T-helper 1 cell treated with Interleukin-12 subunit alpha and Interleukin-12 subunit beta and Interleukin-4 antibody, amounts not matched to agents 30 μg/mL and 1 μg/mL, for 36 hours (primary cell): Measurements from ENCODE around the gene OMP.

Source experiments
- H3K27ac Mint-ChIP-seq: one replicate; pipeline ENCODE4 v1.8.0; 2021; ENCODE audit warnings: mild to moderate bottlenecking, mixed read lengths
- H3K27me3 Mint-ChIP-seq: one replicate; pipeline ENCODE4 v1.8.0; 2021; ENCODE audit warnings: low read depth, mixed read lengths
- H3K36me3 Mint-ChIP-seq: one replicate; pipeline ENCODE4 v1.8.0; 2021; ENCODE audit warnings: low read depth, mixed read lengths
- H3K4me1 Mint-ChIP-seq: one replicate; pipeline ENCODE4 v1.8.0; 2021; ENCODE audit warnings: low read depth, mixed read lengths
- H3K4me3 Mint-ChIP-seq: one replicate; pipeline ENCODE4 v1.8.0; 2021; ENCODE audit warnings: mild to moderate bottlenecking, moderate library complexity, mixed read lengths
- H3K9me3 Mint-ChIP-seq: one replicate; pipeline ENCODE4 v1.8.0; 2021; ENCODE audit warnings: mixed read lengths

Gene OMP

DNA sequence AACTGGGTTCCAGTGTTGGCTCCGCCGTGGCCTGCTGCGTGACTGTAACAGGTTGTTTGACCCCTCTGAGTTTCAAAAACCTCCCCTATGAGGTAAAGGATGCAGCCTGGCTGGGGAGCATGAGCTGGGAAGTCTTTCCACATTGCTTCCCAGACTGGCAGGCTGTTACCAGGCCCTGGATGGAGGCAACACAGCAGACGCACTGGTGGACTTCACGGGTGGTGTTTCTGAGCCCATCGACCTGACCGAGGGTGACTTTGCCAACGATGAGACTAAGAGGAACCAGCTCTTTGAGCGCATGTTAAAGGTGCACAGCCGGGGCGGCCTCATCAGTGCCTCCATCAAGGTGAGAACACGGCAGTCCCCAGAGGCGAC lies 11.4 kb downstream of the OMP start:
- Mint-ChIP-seq H3K36me3 (no peaks in the 10 kb centered on the region), H3K27me3 (no peaks in the 10 kb centered on the region), H3K4me1 (peaks cover 3% of the 10 kb centered on the region), H3K4me3 (no peak overlapping the region), H3K27ac (no peak overlapping the region), H3K9me3 (no peaks in the 10 kb centered on the region)

GRCh38 chr11:77115181-77115611 lies 12.6 kb downstream of the OMP start:
- Mint-ChIP-seq H3K27ac (no peak overlapping the region), H3K9me3 (no peaks in the 10 kb centered on the region), H3K27me3 (no peaks in the 10 kb centered on the region), H3K4me3 (no peak overlapping the region), H3K4me1 (peaks cover 3% of the 10 kb centered on the region), H3K36me3 (no peaks in the 10 kb centered on the region)

DNA sequence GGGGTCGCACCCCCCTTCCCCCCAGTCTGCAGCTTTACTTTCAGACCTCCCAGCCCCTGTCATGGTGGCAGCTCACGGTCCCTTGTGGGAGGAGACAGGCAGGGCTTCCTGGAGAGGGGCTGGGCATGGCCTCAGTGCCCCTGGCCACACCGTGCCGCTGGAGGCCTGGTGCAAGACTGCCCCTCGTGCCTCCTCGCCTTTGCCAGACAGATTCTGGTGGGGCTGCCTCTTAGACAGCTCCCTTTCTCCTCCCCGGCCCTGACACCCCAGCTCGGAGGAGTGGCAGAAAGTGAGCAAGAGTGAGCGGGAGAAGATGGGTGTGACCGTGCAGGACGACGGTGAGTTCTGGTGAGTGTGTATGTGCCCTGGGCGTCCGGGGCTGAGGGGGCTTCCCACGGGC lies 13.3 kb downstream of the OMP start:
- Mint-ChIP-seq H3K4me1 (peaks cover 3% of the 10 kb centered on the region), H3K36me3 (no peaks in the 10 kb centered on the region), H3K27me3 (no peaks in the 10 kb centered on the region), H3K9me3 (no peaks in the 10 kb centered on the region), H3K27ac (no peak overlapping the region), H3K4me3 (no peak overlapping the region)

- Mint-ChIP-seq H3K4me3 (no peak overlapping the region), H3K27me3 (no peaks in the 10 kb centered on the region), H3K27ac (no peak overlapping the region), H3K4me1 (peaks cover 3% of the 10 kb centered on the region), H3K9me3 (no peaks in the 10 kb centered on the region), H3K36me3 (no peaks in the 10 kb centered on the region)
Measured at GRCh38 chr11:77117492-77117891, 14.9 kb downstream of the OMP start.

GRCh38 chr11:77118086-77118485 lies 15.4 kb downstream of the OMP start:
- H3K27ac Mint-ChIP-seq, result no peak overlapping the region
- peaks cover 3% of the 10 kb centered on the region for H3K4me1 Mint-ChIP-seq
- H3K36me3 Mint-ChIP-seq, result no peaks in the 10 kb centered on the region
- H3K9me3 Mint-ChIP-seq, result no peaks in the 10 kb centered on the region
- H3K27me3 Mint-ChIP-seq, result no peaks in the 10 kb centered on the region
- H3K4me3 Mint-ChIP-seq, result no peak overlapping the region

GRCh38 chr11:77118971-77119370 lies 16.3 kb downstream of the OMP start:
- no peak overlapping the region for H3K4me3 Mint-ChIP-seq
- H3K4me1 Mint-ChIP-seq, result no peaks in the 10 kb centered on the region
- H3K27me3 Mint-ChIP-seq, result no peaks in the 10 kb centered on the region
- no peaks in the 10 kb centered on the region for H3K9me3 Mint-ChIP-seq
- no peak overlapping the region for H3K27ac Mint-ChIP-seq
- no peaks in the 10 kb centered on the region for H3K36me3 Mint-ChIP-seq

- Mint-ChIP-seq H3K36me3 (no peaks in the 10 kb centered on the region), H3K9me3 (no peaks in the 10 kb centered on the region), H3K4me3 (no peak overlapping the region), H3K27ac (no peak overlapping the region), H3K27me3 (no peaks in the 10 kb centered on the region), H3K4me1 (no peaks in the 10 kb centered on the region)
Measured at GRCh38 chr11:77119531-77119936, 16.9 kb downstream of the OMP start.

DNA sequence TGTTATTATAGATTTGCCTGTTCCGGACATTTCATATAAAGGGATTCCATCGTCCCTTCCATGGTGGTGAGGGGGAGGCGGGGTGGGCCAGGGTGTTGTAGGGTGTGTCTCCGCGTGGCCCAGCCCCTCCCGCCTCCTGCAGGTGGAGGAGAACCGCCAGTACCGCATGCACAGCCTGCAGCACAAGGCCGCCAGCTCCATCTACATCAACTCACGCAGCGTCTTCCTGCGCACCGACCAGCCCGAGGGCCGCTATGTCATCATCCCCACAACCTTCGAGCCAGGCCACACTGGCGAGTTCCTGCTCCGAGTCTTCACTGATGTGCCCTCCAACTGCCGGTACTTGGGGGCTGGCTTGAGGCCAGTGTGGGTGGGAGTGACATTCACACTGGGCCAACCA lies 17.9 kb downstream of the OMP start:
- no peaks in the 10 kb centered on the region for H3K36me3 Mint-ChIP-seq

DNA sequence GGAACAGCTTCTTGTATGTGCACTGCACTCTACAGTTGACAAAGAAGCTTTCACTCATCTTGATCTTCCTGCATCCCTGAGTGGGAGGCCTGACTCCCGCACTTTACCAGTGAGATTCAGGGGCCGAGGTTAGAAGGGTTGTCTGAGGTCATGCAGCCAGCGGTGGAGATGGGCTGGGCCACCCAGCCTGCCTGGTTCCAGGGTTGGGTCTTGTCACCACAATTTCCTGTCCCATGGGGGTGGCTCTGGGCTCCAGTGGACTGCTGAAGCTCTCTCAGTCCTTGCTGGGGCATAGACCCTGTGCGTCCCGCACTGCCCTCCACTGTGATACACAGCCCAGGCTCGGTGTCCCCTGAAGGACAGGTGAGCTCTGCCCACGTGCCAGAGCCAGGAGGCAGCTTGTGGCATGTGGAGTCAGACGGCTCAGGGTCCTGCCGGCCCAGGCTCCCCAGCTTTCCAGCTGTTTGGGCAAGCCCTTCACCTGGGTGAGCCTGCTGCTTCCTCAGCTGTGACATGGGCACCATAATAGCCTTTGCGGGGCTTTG lies 18.5 kb downstream of the OMP start:
- Mint-ChIP-seq H3K4me1 (no peaks in the 10 kb centered on the region), H3K9me3 (no peaks in the 10 kb centered on the region), H3K27me3 (no peaks in the 10 kb centered on the region), H3K36me3 (no peaks in the 10 kb centered on the region), H3K27ac (no peak overlapping the region), H3K4me3 (no peak overlapping the region)

More for the DNA sequence above, 17.9 kb downstream of the OMP start:
- no peaks in the 10 kb centered on the region for H3K4me1 Mint-ChIP-seq
- no peaks in the 10 kb centered on the region for H3K9me3 Mint-ChIP-seq
- H3K27ac Mint-ChIP-seq, result no peak overlapping the region
- no peaks in the 10 kb centered on the region for H3K27me3 Mint-ChIP-seq
- no peak overlapping the region for H3K4me3 Mint-ChIP-seq

DNA sequence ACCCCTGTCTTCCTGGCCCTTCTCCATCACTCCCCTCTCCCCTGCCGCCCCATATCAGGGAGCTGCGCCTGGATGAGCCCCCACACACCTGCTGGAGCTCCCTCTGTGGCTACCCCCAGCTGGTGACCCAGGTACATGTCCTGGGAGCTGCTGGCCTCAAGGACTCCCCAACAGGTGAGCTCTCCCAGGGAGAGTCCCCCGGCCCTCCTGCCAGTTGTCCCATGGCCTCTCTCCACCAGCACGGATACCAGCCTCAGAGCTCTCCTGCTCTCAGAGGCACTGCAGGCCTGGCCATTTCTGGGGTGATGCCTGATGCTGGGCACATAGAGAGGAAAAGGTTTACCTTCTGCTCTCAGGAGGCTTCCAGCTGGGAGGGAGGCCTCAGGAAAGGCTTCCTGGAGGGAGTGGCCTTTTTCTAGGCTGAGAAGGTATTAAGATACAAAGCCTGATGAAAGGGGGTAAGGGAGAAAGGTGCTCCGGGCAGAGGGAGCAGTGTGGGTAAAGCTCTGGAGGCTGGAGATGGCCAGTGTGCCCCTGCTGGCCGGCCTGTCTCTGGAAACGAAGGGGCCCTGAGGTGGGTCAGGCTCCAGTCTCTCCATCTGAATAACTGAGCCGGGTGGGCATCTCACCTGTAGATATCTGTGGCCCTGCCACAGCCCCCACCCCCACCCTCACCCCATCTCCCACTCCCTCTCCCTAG lies 19.4 kb downstream of the OMP start:
- Mint-ChIP-seq H3K27ac (no peak overlapping the region), H3K9me3 (no peaks in the 10 kb centered on the region), H3K27me3 (no peaks in the 10 kb centered on the region), H3K36me3 (no peaks in the 10 kb centered on the region), H3K4me3 (no peak overlapping the region), H3K4me1 (no peaks in the 10 kb centered on the region)

DNA sequence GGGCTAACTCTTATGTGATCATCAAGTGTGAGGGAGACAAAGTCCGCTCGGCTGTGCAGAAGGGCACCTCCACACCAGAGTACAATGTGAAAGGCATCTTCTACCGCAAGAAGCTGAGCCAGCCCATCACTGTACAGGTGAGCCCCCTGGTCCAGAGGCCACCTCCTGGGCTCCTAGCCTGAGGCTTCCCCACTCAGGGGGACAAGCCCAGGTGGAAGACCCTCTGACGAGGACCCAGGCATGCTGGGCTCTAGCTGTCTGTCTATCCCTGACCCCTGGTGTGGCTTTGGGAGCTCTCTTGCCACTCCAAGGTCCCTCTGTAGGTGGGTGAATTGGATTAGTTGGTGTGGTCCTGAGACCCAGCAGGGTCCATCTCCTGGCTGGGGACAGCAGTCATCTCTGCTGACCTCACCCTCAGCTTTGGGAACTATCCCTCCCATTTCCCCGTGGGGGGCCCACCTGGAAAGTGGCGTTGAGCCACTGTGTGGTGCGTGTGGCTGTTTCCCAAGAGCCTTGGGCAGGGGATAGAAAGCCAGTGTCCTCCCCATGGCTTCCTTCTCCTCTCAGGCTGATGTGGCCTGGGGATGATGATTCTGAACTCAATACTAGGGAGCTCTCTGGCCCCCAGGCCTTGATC lies 20.1 kb downstream of the OMP start:
- Mint-ChIP-seq H3K36me3 (no peaks in the 10 kb centered on the region), H3K4me3 (no peak overlapping the region), H3K27ac (no peak overlapping the region), H3K27me3 (peaks cover 5% of the 10 kb centered on the region), H3K9me3 (no peaks in the 10 kb centered on the region), H3K4me1 (peaks cover 2% of the 10 kb centered on the region)

GRCh38 chr11:77123591-77123990 lies 21.0 kb downstream of the OMP start:
- H3K27me3 Mint-ChIP-seq, result peaks cover 10% of the 10 kb centered on the region
- no peaks in the 10 kb centered on the region for H3K36me3 Mint-ChIP-seq
- H3K4me3 Mint-ChIP-seq, result no peak overlapping the region
- H3K9me3 Mint-ChIP-seq, result no peaks in the 10 kb centered on the region
- H3K4me1 Mint-ChIP-seq, result peaks cover 2% of the 10 kb centered on the region
- no peak overlapping the region for H3K27ac Mint-ChIP-seq

DNA sequence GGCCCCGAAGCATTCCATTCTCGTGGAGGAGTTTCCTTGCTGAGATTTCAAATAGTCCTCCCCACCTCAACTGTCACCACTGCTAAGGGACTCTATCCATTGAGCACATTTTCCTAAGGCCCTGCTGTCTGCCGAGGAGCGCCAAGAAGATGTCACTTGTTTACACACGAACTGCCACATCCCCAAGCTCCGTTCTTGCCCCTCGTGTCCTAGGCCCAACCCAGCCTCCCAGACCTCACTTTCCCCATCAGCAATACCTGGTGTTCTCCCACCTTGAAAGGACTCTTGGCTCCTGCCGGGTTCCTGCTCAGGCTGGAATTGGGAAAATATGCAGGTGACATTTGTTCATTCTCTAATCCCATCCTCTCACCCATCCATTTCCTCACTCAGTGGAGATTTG lies 21.4 kb downstream of the OMP start:
- Mint-ChIP-seq H3K4me1 (peaks cover 2% of the 10 kb centered on the region), H3K4me3 (no peak overlapping the region), H3K9me3 (no peaks in the 10 kb centered on the region), H3K36me3 (no peaks in the 10 kb centered on the region), H3K27me3 (peaks cover 14% of the 10 kb centered on the region), H3K27ac (no peak overlapping the region)

DNA sequence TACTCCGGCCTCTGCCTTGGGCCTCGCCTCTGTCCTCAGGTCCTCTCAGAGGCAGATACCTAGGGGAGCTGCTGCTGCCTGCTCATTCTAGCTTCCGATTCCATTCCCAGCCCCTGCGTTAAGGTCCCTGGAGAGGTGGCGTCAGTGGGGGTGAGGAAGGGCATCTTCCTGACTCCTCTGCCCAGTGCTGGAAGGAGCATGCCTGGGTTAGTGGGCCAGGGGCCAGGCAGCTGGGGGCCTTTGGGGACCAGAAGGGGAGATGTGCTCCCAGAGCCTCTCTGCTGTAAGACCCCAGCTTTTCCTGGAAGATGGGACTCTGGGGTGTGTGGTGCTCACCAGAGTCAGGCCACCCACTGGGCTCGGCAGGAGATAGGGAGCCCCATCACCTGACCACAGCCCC lies 21.8 kb downstream of the OMP start:
- H3K4me1 Mint-ChIP-seq, result peaks cover 2% of the 10 kb centered on the region
- no peak overlapping the region for H3K4me3 Mint-ChIP-seq
- no peak overlapping the region for H3K27ac Mint-ChIP-seq
- H3K9me3 Mint-ChIP-seq, result no peaks in the 10 kb centered on the region
- no peaks in the 10 kb centered on the region for H3K36me3 Mint-ChIP-seq
- H3K27me3 Mint-ChIP-seq, result peaks cover 15% of the 10 kb centered on the region

DNA sequence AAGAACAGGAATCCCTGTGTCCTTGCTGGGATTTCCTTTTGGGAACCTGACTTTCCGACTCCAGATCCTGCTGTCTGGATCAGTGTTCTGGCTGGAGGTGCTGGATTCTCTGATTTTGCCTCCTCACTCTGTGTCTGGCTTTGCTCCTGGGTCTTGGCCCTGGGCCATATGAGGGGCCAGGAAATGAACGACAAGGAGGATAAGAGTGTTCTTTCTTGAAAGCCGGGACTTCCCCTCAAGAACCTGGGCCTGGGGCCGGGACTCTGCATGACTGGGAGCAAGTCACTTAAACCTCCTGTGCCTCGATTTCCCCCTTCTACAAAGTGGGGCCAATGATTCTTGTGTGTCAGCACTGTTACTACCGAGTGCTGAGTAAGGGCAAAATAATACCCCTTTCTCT lies 22.6 kb downstream of the OMP start:
- Mint-ChIP-seq H3K27ac (no peak overlapping the region), H3K4me3 (no peak overlapping the region), H3K36me3 (no peaks in the 10 kb centered on the region)

More for the DNA sequence above, 22.6 kb downstream of the OMP start:
- Mint-ChIP-seq H3K27me3 (peaks cover 15% of the 10 kb centered on the region), H3K4me1 (peaks cover 2% of the 10 kb centered on the region), H3K9me3 (no peaks in the 10 kb centered on the region)
